DOHH2 (cell line): ENCODE data around the gene LHX3.

Source experiments
- H3F3A ChIP-seq: fragments of 200-600 bp; sonication (generic), shearing (Covaris generic); 2 replicates; pipeline ENCODE4 v1.6.0; 2016; ENCODE audit warnings: antibody characterized with exemption, mild to moderate bottlenecking; ENCODE audit not compliant: control insufficient read depth, insufficient read depth
- H3K27ac ChIP-seq: fragments of 200-600 bp; sonication (generic); 2 replicates; pipeline ENCODE4 v1.5.1; 2014; ENCODE audit warnings: low read depth, mild to moderate bottlenecking, low read length, moderate library complexity
- H3K27me3 ChIP-seq: fragments of 200-600 bp; sonication (generic); 2 replicates; pipeline ENCODE4 v1.6.1; 2014; ENCODE audit warnings: mild to moderate bottlenecking, low read length, mixed read lengths; ENCODE audit not compliant: control insufficient read depth
- H3K36me3 ChIP-seq: fragments of 200-600 bp; sonication (generic); 2 replicates; pipeline ENCODE4 v1.6.1; 2014; ENCODE audit warnings: mild to moderate bottlenecking, low read length, moderate library complexity, mixed read lengths; ENCODE audit not compliant: control insufficient read depth
- H3K4me1 ChIP-seq: fragments of 200-600 bp; sonication (generic); 2 replicates; pipeline ENCODE4 v1.6.1; 2014; ENCODE audit warnings: mild to moderate bottlenecking, low read length, mixed read lengths; ENCODE audit not compliant: control insufficient read depth
- H3K4me2 ChIP-seq: fragments of 200-600 bp; sonication (generic); 2 replicates; pipeline ENCODE4 v1.6.0; 2014; ENCODE audit warnings: mild to moderate bottlenecking, low read length, moderate library complexity
- H3K4me3 ChIP-seq: fragments of 200-600 bp; sonication (generic); 2 replicates; pipeline ENCODE4 v1.5.1; 2014; ENCODE audit warnings: mild to moderate bottlenecking, low read length, mixed read lengths
- H3K79me2 ChIP-seq: fragments of 200-600 bp; sonication (generic); 2 replicates; pipeline ENCODE4 v1.6.1; 2014; ENCODE audit warnings: mild to moderate bottlenecking, low read length, mixed read lengths; ENCODE audit not compliant: control insufficient read depth
- H3K9me2 ChIP-seq: fragments of 200-600 bp; sonication (generic); replicated peaks from 2 replicates; pipeline ENCODE4 v1.6.1; 2014; ENCODE audit warnings: mild to moderate bottlenecking, low read length, mixed read lengths; ENCODE audit not compliant: control insufficient read depth
- H3K9me3 ChIP-seq: fragments of 200-600 bp; sonication (generic); 2 replicates; pipeline ENCODE4 v1.6.1; 2014; ENCODE audit warnings: antibody characterized with exemption, low read length, mixed read lengths; ENCODE audit not compliant: control insufficient read depth, insufficient read depth
- H4K20me1 ChIP-seq: fragments of 200-600 bp; sonication (generic); 2 replicates; pipeline ENCODE4 v1.6.0; 2014; ENCODE audit warnings: low read depth, mild to moderate bottlenecking, antibody characterized with exemption, low read length, moderate library complexity; ENCODE audit not compliant: control insufficient read depth, insufficient read depth
- EZH2phosphoT487 ChIP-seq: fragments of 200-600 bp; sonication (generic); IDR thresholded peaks from 2 replicates; pipeline ENCODE4 v1.6.1; 2017; ENCODE audit warnings: borderline replicate concordance, mild to moderate bottlenecking, antibody characterized with exemption, low read length, moderate library complexity, mixed read lengths
- TF ChIP-seq, protein P1 (sequence below): fragments of 200-600 bp; sonication (generic); IDR thresholded peaks from one replicate; pipeline ENCODE4 v1.5.1; 2014; ENCODE audit warnings: antibody characterized with exemption, mild to moderate bottlenecking, low read depth, low read length; ENCODE audit not compliant: poor library complexity, severe bottlenecking

Gene LHX3

DNA sequence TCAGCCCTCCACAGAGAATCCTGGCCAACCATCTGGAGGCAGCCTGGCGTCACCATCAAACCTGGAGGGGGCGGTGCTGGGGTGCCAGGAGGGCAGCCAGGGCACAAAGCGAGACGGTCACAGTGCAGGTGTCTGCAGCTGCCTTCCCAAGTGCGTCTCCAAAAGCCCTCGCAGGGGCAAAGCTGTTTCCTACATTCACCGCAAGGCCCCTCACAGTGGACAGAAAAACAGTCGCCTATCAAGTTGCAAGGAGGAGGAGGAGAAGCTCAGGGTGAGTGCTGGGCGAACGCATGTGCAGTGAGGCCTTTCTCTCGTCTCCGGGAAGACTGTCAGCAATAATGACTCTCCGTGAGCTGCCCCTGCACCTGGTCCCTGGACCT, 18.0 kb upstream of the LHX3 start:
- H3K4me2 ChIP-seq = peak overlapping the region; percentile 72
- no peaks in the 10 kb centered on the region for H4K20me1 ChIP-seq
- H3K4me3 ChIP-seq = peak overlapping the region; percentile 65
- peaks cover 80% of the 10 kb centered on the region for H3K79me2 ChIP-seq
- no peaks in the 10 kb centered on the region for H3K27me3 ChIP-seq
- no peaks in the 10 kb centered on the region for H3K9me2 ChIP-seq
- H3K9me3 ChIP-seq = no peaks in the 10 kb centered on the region
- no peak for TF ChIP-seq EZH2phosphoT487
- TF ChIP-seq, protein P1, sequence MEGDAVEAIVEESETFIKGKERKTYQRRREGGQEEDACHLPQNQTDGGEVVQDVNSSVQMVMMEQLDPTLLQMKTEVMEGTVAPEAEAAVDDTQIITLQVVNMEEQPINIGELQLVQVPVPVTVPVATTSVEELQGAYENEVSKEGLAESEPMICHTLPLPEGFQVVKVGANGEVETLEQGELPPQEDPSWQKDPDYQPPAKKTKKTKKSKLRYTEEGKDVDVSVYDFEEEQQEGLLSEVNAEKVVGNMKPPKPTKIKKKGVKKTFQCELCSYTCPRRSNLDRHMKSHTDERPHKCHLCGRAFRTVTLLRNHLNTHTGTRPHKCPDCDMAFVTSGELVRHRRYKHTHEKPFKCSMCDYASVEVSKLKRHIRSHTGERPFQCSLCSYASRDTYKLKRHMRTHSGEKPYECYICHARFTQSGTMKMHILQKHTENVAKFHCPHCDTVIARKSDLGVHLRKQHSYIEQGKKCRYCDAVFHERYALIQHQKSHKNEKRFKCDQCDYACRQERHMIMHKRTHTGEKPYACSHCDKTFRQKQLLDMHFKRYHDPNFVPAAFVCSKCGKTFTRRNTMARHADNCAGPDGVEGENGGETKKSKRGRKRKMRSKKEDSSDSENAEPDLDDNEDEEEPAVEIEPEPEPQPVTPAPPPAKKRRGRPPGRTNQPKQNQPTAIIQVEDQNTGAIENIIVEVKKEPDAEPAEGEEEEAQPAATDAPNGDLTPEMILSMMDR = no peak
- H3F3A ChIP-seq = peaks cover 43% of the 10 kb centered on the region
- H3K4me1 ChIP-seq = peaks cover 67% of the 10 kb centered on the region
- peak overlapping the region; percentile 98 for H3K27ac ChIP-seq
- H3K36me3 ChIP-seq = peaks cover 91% of the 10 kb centered on the region

DNA sequence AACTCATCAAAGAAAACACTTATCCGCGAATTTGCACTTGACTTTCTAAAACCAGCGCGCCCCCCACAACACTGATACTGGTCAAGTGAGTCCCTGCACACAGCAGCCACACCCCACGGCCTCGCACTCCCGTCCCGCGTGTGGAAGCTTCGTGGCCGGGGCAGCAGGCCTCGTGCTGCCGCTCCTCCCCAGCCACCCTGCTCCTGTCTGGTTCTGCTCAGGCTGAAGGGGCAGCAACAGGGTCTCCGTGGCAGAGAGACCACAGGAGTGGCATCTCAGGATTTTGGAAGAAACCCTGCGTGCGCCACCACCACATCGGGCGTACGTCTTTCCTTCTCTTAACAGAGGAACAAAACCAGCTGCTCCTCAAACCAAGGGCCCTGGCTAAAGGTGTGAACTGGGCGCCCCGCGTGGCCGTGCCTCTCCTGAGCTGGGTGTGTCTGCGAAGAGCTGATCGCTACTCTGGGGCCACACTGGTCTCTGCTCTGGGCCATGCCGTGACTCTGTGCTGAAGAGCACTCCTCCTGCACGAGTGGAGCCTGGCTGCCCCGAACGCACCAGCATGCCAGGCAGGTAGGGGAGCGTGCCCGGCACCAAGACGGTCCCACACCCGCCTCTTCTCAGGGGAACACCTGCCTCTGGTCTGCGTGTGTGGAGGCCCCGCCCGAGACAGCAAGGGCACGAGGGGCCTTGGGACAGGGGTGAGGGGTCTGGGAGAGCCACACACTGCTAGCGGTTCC, 17.4 kb upstream of the LHX3 start:
- no peaks in the 10 kb centered on the region for H3K9me3 ChIP-seq
- no peaks in the 10 kb centered on the region for H3K9me2 ChIP-seq
- H3K4me2 ChIP-seq = peak overlapping the region; percentile 72
- no peak for TF ChIP-seq EZH2phosphoT487
- TF ChIP-seq, protein P1 = no peak
- no peaks in the 10 kb centered on the region for H3K27me3 ChIP-seq
- peak overlapping the region; percentile 98 for H3K27ac ChIP-seq
- peaks cover 41% of the 10 kb centered on the region for H3F3A ChIP-seq
- no peaks in the 10 kb centered on the region for H4K20me1 ChIP-seq
- peaks cover 91% of the 10 kb centered on the region for H3K36me3 ChIP-seq
- peak overlapping the region; percentile 36 for H3K4me3 ChIP-seq
- H3K79me2 ChIP-seq = peaks cover 75% of the 10 kb centered on the region
- peaks cover 61% of the 10 kb centered on the region for H3K4me1 ChIP-seq

DNA sequence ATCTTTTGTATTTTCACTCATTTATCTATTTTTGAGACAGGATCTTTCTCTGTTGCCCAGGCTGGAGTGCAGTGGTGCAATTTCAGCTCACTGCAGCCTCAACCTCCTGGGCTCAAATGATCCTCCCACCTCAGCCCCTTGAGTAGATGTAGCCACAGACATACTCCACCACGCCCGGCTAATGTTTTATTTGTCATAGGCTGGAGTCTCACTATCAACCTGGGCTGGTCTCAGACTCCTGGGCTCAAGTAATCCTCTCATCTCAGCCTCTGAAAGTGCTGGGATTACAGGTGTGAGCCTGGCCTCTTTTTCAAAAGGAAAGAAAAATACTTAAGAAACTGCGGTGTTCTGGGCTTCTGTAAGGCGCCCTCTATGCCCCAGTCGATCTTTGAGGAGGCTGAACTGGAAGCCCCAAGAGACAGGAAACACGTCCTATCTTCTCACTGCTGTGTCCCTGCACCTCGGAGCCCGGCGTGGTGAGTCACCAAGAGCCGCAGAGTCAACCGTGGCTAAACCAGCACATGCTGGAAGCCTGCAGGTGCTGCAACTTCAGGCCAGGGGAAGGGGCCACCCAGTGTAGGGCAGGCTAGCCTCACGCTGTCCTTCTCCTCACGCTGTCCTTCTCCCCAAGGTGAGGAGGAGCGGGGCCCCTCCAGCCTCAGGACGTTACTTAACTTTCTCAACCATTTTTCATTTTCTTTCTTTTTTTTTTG, 15.2 kb upstream of the LHX3 start:
- Histone ChIP-seq H4K20me1 (no peaks in the 10 kb centered on the region), H3K4me3 (no peak overlapping the region), H3K79me2 (peaks cover 64% of the 10 kb centered on the region), H3K9me3 (no peaks in the 10 kb centered on the region), H3F3A (peaks cover 20% of the 10 kb centered on the region), H3K27ac (no peak overlapping the region), H3K36me3 (peaks cover 100% of the 10 kb centered on the region), H3K27me3 (no peaks in the 10 kb centered on the region), H3K4me2 (no peak overlapping the region), H3K9me2 (no peaks in the 10 kb centered on the region), H3K4me1 (peaks cover 56% of the 10 kb centered on the region)
- TF ChIP-seq, protein P1 = no peak
- TF ChIP-seq EZH2phosphoT487 = no peak
